Measurements from ENCODE around the gene EPS8L2.

DNA sequence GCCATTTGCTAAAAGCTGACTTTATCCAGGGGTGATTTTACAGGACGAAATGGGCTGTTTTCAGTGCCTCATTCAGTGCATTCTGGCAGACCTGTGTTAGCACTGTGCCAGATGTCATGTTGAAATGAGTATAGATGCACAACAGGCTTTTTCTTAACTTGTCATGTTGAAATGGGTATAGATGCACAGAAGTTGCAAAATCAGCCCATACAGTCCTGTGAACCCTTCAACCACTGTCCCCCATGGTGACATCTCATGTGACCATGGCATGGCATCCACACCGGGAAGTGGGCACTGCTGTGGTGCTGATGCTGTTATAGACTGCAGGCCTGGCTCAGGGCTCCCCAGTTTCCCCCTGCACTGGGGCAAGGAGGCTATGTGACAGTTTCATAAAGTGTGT, 43.7 kb downstream of the EPS8L2 start:
- no peak for TF ChIP-seq POLR2AphosphoS5 (IDR thresholded peaks at IDR 0.05)
- TF ChIP-seq CTCF (IDR thresholded peaks at IDR 0.05): no peak
